HG02884 (cell line): Measurements from ENCODE around the gene ZNF771.

Experiments
- ATAC-seq: cut with Tn5 transposase; IDR thresholded peaks from one replicate; pipeline ENCODE4 v1.9.1; 2021; ENCODE audit warnings: mild to moderate bottlenecking, moderate library complexity; ENCODE audit not compliant: unreplicated experiment

Gene ZNF771

GRCh38 chr16:30407102-30407803 lies at the start of gene ZNF771:
ZNF771 (plus strand) TSS chr16:30407606; CDS start chr16:30408054, 448 bp downstream.
- ATAC-seq = peak; percentile 76

GRCh38 chr16:30357715-30358576 lies 49.5 kb upstream of the ZNF771 start:
- no peak for ATAC-seq

GRCh38 chr16:30358577-30358936 lies 48.8 kb upstream of the ZNF771 start:
- ATAC-seq = no peak

- ATAC-seq = no peak
Measured at GRCh38 chr16:30358990-30359870, 48.2 kb upstream of the ZNF771 start.

- no peak for ATAC-seq
Measured at GRCh38 chr16:30359871-30360170, 47.6 kb upstream of the ZNF771 start.

- ATAC-seq = no peak
Measured at GRCh38 chr16:30361180-30361579, 46.2 kb upstream of the ZNF771 start.

GRCh38 chr16:30365200-30365599 lies 42.2 kb upstream of the ZNF771 start:
- ATAC-seq = no peak

- no peak for ATAC-seq
Measured at GRCh38 chr16:30366511-30366910, 40.9 kb upstream of the ZNF771 start.

GRCh38 chr16:30367349-30368009 lies 39.9 kb upstream of the ZNF771 start:
- ATAC-seq = no peak

GRCh38 chr16:30368122-30368791 lies 39.1 kb upstream of the ZNF771 start:
- ATAC-seq = no peak

GRCh38 chr16:30368792-30369090 lies 38.7 kb upstream of the ZNF771 start:
- ATAC-seq = no peak

GRCh38 chr16:30369091-30369937 lies 38.1 kb upstream of the ZNF771 start:
- no peak for ATAC-seq

GRCh38 chr16:30369938-30370455 lies 37.4 kb upstream of the ZNF771 start:
- peak; percentile 4 for ATAC-seq

- ATAC-seq = peak; percentile 85
Measured at GRCh38 chr16:30370456-30371247, 36.8 kb upstream of the ZNF771 start, which contains the start of gene TBC1D10B. TBC1D10B (minus strand) TSS chr16:30370494; CDS start chr16:30370183, 311 bp downstream.

- no peak for ATAC-seq
Measured at GRCh38 chr16:30371248-30371816, 36.1 kb upstream of the ZNF771 start.

- no peak for ATAC-seq
Measured at GRCh38 chr16:30372038-30372712, 35.2 kb upstream of the ZNF771 start.

- no peak for ATAC-seq
Measured at GRCh38 chr16:30372725-30373124, 34.7 kb upstream of the ZNF771 start.

GRCh38 chr16:30374538-30374937 lies 32.9 kb upstream of the ZNF771 start, which contains the start of gene MYL11:
MYL11 (plus strand) TSS chr16:30374802; CDS start chr16:30374858, 56 bp downstream.
- ATAC-seq = no peak
